Measurements from ENCODE around the gene PSMD3.

The PSMD3 gene

GRCh38 chr17:40024901-40025300, 44.3 kb downstream of the PSMD3 start:
- no peak for DNase-seq

GRCh38 chr17:40025559-40025958, 45.0 kb downstream of the PSMD3 start:
- DNase-seq = no peak

DNA sequence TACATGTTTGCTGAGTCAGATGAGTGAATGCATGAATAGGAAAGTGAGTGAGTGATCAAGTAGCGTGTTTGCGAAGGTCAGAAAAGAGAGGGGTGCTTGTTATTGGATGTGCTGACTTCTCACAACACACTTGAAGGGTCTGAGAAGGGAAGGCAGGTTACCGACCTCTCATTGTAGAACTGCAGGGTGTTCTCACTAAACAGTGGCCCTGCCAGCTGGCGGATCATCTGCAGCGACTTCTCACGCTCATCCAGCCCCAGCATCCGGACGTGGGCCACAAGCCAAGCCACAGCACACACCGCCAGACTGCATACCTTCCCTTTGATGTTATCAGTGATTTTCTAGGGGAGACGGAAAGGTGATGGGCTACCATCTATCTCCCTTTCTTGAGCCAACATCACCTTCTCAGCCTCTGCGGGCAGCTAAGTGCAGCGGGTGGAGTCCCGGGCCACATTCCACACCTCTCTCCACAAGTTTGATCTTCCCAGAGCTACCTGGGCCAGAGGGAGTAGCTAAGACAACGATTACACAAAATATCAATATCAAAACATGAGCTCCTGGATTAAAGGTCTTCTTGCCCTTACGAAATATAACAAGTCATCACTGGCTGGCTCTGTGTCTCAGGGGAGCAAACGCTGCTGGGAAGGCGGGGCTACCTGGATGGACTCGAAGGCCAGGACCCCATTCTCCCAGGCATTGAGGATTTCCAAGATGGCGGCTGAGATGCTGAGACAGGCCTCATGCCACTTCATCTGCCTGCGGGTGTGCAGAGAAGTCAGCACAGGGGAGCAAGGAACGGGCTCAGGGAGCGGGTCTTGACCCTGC, 45.6 kb downstream of the PSMD3 start:
- no peak for DNase-seq

DNA sequence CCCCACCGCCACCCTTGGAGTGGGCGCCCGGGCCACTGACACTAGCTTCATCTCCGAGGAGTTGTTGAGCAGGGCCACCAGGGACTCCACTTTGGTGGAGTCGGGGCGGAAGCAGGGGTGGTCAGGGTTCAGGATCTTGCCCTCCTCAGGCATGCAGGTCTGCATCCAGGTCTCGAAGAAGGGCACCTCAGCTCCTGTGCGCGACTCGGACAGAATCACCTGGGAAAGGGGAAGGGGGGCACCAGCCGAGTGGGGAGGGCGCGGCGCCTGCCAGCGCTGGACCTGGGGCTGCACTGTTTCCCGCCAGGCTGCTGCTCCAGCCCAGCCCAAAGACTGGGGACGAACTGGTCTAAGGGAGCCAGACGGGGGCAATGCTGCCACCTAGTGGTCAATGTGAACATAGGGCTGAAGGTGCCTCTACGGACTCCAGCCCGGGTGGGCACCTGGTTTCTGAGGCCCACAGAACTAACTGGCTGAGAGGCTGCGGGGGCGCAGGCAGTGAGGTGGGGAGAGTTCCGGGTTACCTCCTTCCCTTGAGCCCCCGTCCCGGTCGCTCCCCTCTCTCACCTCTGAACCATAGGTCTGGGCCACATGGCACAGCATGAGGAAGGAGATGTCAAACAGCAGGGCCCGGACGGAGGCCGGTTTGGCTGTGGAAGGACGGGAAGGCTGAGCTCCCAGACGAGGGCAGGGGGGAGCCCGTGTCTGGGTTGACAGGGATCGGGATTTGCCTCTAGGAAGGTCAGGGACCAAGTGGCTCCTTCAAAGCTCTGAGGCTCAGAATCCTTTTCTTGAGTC, 46.4 kb downstream of the PSMD3 start:
- DNase-seq = no peak

DNA sequence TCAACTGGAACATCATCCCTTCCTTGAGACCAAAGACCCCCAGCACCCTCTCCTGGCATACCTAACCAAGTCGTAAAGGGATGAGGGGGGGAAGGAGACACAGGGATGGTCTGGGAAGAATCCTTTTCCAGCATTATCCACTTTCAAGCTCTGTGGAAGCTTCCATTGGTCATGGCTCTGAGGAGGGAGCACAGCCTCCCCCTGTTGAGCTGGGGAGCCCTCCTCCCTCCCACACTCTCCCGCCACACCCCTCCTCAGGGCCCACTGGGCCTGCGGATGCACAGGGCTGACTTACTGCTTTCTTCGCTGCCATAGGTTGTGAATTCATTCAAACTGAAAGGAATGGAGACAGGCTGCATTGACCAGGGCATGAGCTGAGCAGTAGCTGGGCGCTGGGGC, 47.0 kb downstream of the PSMD3 start:
- no peak for DNase-seq

DNA sequence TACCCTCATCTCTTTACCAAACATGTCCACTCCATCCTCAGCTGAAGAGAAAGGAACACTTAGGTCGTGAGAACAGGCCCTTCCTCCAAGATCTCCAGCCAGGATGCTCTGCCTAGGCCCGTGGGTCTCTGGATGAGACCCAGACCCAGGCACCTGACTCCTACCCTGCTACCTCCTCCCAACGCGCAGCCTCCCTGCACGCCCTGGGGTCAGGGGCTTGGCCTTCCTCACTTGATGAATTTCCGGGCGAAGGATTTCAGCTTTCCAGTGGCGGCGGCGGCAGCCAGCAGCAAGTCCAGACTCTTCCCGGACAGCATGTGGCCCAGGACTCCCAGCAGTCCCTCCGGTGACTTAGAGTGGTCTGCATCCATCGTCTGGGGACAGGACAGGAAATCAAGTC, 48.0 kb downstream of the PSMD3 start:
- DNase-seq = no peak

DNA sequence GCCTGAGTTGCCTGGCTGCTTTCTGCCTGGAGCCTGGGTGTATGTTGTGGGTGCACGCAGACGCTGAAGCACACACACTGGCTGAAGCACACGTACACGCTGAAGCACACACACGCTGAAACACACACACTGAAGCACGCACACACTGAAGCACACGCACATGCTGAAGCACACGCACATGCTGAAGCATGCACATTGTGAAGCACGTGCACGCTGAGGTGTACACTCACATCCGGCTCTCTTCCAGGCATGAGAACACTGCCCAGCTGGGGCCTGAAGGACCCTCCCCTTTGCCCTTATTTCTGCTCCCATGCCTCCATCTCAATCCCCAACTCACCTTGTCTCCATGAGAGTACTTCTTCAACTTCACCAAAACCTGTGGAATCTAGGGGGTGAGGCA, 51.1 kb downstream of the PSMD3 start:
- DNase-seq = no peak

DNA sequence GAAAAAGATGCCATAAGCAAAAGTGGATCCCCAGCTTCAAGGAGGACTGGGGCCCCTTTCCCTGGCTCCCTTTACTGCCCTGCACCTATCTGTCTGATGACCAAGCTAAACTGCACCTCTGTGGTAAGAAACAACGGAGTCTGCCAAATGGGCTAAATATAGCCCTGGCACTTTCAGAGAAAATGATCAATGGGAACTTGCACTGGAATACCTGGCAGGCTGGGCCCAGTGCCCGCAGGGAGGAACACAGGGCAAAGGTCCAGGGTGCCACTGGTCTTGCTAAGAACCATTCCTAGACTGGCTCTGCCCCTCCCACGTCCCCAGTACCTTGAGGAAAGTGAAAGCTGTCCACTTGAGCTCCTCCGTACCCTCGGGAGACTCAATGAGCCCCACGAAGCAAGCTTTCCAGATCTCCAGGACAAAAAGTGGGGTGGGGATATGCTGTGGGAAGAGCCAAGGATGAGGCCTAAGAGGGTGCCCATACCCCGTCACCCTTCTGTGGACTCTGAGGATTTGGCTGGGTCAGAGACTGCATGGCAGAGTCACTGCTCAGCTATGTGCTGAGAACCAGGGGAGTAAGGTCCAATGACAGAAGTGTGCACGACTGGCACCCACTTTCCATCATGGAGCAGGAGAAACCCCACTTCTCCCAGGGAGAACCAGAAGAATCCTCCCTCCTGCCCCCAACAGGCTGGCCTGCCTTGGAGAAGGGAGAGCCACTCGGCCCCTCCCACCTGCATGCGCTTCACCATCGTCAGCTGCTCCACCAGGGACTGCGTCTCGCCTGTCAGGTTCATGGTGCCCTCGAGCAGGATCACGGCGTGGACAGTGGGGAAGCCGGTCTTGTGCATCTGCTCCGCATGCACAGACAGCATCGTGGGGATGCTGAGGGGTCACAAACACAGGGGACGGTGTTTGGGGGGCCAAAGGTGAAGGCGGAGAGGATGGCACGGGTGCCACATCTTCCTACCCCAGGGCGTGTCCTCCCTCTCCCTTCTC, 52.0 kb downstream of the PSMD3 start:
- no peak for DNase-seq

- DNase-seq = no peak
These were observed 52.7 kb downstream of the PSMD3 start for GRCh38 chr17:40033339-40033738.

DNA sequence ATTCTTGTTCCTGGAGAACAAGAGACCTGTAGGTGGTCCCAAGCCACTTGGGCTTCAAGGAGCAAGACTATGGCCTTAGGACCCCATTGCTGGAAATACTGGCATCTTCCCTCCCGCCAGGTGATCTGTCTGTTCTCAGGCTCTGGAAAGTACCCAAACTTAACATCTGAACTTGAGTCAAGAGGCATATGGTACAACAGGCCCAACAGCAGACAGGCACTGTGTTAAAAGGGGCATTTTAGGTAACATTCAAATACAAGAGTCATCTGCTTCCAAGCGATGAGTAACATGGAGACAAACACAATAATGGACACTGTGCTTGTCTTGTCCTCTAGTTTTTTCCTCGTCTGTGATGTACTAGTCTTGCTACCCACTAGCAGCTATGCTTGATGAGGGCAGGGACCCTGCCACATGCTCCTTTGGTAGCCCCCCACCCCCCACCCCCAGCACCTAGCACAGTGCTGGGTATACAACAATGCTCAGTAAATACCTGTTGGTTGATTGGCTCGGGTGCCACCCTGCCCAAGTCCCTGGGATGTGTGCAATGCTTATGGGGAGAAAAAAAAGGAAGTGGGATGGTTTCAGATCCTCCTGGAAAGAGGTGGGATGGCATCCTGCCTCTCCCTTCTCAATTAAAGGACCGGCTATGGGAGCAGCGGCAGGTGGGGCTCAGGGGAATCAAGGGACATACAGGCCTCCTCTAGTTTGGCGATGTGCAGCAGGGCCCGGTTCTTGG, 54.0 kb downstream of the PSMD3 start:
- DNase-seq = no peak

- DNase-seq = no peak
These were observed 54.6 kb downstream of the PSMD3 start for GRCh38 chr17:40035162-40035559.

- DNase-seq = no peak
These were observed 58.4 kb downstream of the PSMD3 start for GRCh38 chr17:40038882-40039513.

DNA sequence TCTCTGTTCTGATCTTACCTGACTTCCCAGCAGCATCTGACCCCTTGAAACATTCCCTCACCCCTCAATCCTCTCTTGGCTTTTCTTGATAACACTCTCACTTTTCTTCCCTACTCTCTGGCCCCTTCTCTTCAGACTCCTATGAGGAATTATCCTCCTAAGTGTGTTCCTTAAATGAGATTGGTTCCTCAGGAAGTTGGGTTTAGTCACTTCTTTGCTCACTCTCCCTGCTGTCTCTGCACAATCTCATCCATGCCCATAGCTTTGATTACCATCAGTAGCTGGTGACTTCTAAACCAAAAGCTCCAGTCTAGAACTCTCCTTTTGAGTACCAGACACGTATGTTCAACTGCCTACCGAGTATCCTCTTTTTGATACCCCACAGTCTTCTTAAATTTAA, 60.6 kb downstream of the PSMD3 start:
- no peak for DNase-seq

Data from GF-D8 (cell line).